DMS53 treated with DMSO at 0.1 percent for 48 hours (cell line): ENCODE data around the gene PNKD.

Experiments
- DNase-seq: peaks from one replicate; lab custom pipeline; 2025; ENCODE audit not compliant: unreplicated experiment; lab: John Stamatoyannopoulos, UW

The PNKD gene

GRCh38 chr2:218369330-218369729 is 99.0 kb downstream of the PNKD start:
- DNase-seq, result peak; percentile 64

GRCh38 chr2:218370410-218371063 is 100.2 kb downstream of the PNKD start:
- no peak for DNase-seq

GRCh38 chr2:218371983-218372350 is 101.6 kb downstream of the PNKD start:
- DNase-seq, result no peak

- no peak for DNase-seq
Measured at GRCh38 chr2:218374795-218375194, 104.5 kb downstream of the PNKD start.

GRCh38 chr2:218375212-218375611 is 104.9 kb downstream of the PNKD start:
- DNase-seq, result no peak

GRCh38 chr2:218378053-218378452 is 107.7 kb downstream of the PNKD start:
- DNase-seq, result no peak

- no peak for DNase-seq
Measured at GRCh38 chr2:218381916-218382366, 111.6 kb downstream of the PNKD start, which contains the start of gene SLC11A1. TSS of gene SLC11A1 (plus strand) at chr2:218382273. CDS start at chr2:218382369, 96 bp downstream.

- no peak for DNase-seq
Measured at GRCh38 chr2:218382785-218383184, 112.5 kb downstream of the PNKD start.

- DNase-seq, result no peak
Measured at GRCh38 chr2:218383892-218384519, 113.7 kb downstream of the PNKD start.

GRCh38 chr2:218384975-218385374 is 114.7 kb downstream of the PNKD start:
- no peak for DNase-seq

GRCh38 chr2:218386505-218387368 is 116.4 kb downstream of the PNKD start:
- no peak for DNase-seq

GRCh38 chr2:218387369-218388194 is 117.3 kb downstream of the PNKD start:
- peak; percentile 87 for DNase-seq

- no peak for DNase-seq
Measured at GRCh38 chr2:218389333-218390150, 119.2 kb downstream of the PNKD start.

GRCh38 chr2:218391202-218391601 is 120.9 kb downstream of the PNKD start:
- DNase-seq, result no peak

GRCh38 chr2:218392459-218392858 is 122.1 kb downstream of the PNKD start:
- no peak for DNase-seq

- no peak for DNase-seq
Measured at GRCh38 chr2:218392891-218393462, 122.7 kb downstream of the PNKD start.

- DNase-seq, result no peak
Measured at GRCh38 chr2:218393750-218394290, 123.5 kb downstream of the PNKD start.

- DNase-seq, result no peak
Measured at GRCh38 chr2:218394298-218395089, 124.2 kb downstream of the PNKD start.

- DNase-seq, result no peak
Measured at GRCh38 chr2:218395090-218395444, 124.7 kb downstream of the PNKD start.
